Uterus (tissue), 2 donors: ENCODE results near the gene CARD16.
"Not testable (repeated sequence)": the region's sequence is repeated elsewhere in the genome, so short reads cannot be mapped to it uniquely, and the experiment has no call there.

Experiments
- POLR2A ChIP-seq, 2 donors: fragments of 450-650 bp; IDR thresholded peaks; one replicate each; pipeline ENCODE4 v1.6.1; 2016; ENCODE audit warnings: antibody characterized with exemption in 2 of 2, mild to moderate bottlenecking in 1 of 2, moderate library complexity in 1 of 2
- TF ChIP-seq, protein P1 (sequence below), 4 experiments: fragments of 200-600 bp in 2 of 4; fragments of 450-650 bp in 2 of 4; sonication (generic) in 2 of 4; IDR thresholded peaks; one replicate each; pipeline ENCODE4 v1.5.1; 2016 to 2019; ENCODE audit warnings: antibody characterized with exemption in 4 of 4, mild to moderate bottlenecking in 2 of 4, moderate library complexity in 1 of 4

DNA sequence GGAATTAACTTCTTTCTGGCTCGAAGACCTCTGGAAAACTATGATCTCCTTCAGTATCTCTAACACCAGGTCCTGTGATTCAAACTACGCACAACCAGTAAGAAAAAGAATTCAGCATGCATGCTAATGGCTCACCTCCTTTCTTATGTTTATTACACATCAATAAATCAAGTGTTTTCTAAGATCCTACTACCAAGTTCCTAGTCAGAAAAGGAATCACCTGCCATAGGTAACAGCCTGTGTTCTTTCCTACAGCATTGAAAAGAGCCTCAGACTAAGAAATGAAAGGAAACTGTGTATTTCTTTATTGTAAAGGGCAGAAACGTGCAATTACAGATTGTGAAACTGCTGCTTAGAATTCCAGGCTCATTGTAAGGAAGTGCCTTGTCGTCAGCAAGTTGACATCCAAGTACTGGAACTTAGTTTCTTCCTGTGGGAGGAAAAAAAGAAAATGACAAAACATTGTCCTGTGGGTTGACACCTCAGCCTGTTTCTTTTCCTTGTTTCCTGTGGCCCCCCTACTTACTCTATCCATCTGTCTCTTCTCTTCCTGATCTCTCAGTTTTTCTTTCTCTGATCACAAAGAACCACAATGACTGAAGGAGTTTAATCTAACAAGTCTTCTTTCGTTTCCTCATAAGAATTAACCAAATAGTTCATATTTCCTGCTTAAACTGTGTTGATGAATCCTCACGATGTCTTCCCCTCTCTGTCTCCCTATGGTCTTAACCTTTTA is 35.2 kb upstream of the CARD16 start:
- TF ChIP-seq, protein P1, sequence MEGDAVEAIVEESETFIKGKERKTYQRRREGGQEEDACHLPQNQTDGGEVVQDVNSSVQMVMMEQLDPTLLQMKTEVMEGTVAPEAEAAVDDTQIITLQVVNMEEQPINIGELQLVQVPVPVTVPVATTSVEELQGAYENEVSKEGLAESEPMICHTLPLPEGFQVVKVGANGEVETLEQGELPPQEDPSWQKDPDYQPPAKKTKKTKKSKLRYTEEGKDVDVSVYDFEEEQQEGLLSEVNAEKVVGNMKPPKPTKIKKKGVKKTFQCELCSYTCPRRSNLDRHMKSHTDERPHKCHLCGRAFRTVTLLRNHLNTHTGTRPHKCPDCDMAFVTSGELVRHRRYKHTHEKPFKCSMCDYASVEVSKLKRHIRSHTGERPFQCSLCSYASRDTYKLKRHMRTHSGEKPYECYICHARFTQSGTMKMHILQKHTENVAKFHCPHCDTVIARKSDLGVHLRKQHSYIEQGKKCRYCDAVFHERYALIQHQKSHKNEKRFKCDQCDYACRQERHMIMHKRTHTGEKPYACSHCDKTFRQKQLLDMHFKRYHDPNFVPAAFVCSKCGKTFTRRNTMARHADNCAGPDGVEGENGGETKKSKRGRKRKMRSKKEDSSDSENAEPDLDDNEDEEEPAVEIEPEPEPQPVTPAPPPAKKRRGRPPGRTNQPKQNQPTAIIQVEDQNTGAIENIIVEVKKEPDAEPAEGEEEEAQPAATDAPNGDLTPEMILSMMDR (IDR thresholded peaks at IDR 0.05), result not testable (repeated sequence)
- TF ChIP-seq POLR2A (IDR thresholded peaks at IDR 0.05), result not testable (repeated sequence)
